ENCODE measurements around the gene PDK4. TPM values are rescaled to one million over a fixed set of nuclear protein-coding genes. Genes with fewer than 3 reads are reported as not detected.

PDK4 gene
- total RNA-seq, 5 donors from 2014 or later (not counting 1 experiment from before 2014, with no cell fraction given): 0.44 to 0.67 (median 0.62) TPM; not detected in 2

- WGBS (ENCODE audit: insufficient coverage): no CpG with 5 or more reads among the region's 2 CpGs
- peaks cover 3 to 11% (median 5%) of the 10 kb centered on the region in 3 donors for H3K9me3 Mint-ChIP-seq
- H3K27me3 Mint-ChIP-seq: no peaks in the 10 kb centered on the region
- DNase-seq (no peak), ATAC-seq (replicated peaks in 1 of 4) (no peak)
- Histone ChIP-seq H3K4me3 (ENCODE audit: control insufficient read depth in 1 of 2, extremely low read depth in 1 of 2, low read length in 1 of 2) (no peak overlapping the region), H3K36me3 (ENCODE audit: control insufficient read depth in 2 of 2, extremely low read depth in 1 of 2, insufficient read depth in 1 of 2, low read length in 1 of 2) (no peaks in the 10 kb centered on the region), H3K9me3 (no peaks in the 10 kb centered on the region), H3K27me3 (replicated peaks in 1 of 2; ENCODE audit: control insufficient read depth in 2 of 2, extremely low read depth in 1 of 2, insufficient read depth in 2 of 2, low read length in 1 of 2) (no peaks in the 10 kb centered on the region), H3K4me1 (ENCODE audit: control insufficient read depth in 1 of 2, extremely low read depth in 1 of 2, insufficient read depth in 2 of 2, low read length in 2 of 2) (no peaks in the 10 kb centered on the region), H3K27ac (ENCODE audit: low read length) (no peak overlapping the region)
- no peak overlapping the region for H3K27ac Mint-ChIP-seq
- no peak overlapping the region for H3K4me3 Mint-ChIP-seq
- no peaks in the 10 kb centered on the region for H3K36me3 Mint-ChIP-seq
- ChIA-PET CTCF (no interaction called here), POLR2A (no interaction called here)
- H3K4me1 Mint-ChIP-seq: no peaks in the 10 kb centered on the region
Observed at GRCh38 chr7:95619517-95619916, 23.2 kb upstream of the PDK4 start.

- Mint-ChIP-seq H3K4me1 (no peaks in the 10 kb centered on the region), H3K27ac (no peak overlapping the region), H3K27me3 (peaks cover 6 to 7% of the 10 kb centered on the region in 2 donors), H3K36me3 (no peaks in the 10 kb centered on the region), H3K9me3 (peaks cover 6 to 16% (median 12%) of the 10 kb centered on the region in 3 donors), H3K4me3 (no peak overlapping the region)
- no peak for ATAC-seq (replicated peaks in 1 of 4)
- Histone ChIP-seq H3K27me3 (replicated peaks in 1 of 2; ENCODE audit: control insufficient read depth in 2 of 2, extremely low read depth in 1 of 2, insufficient read depth in 2 of 2, low read length in 1 of 2) (no peaks in the 10 kb centered on the region), H3K27ac (ENCODE audit: low read length) (no peak overlapping the region), H3K9me3 (no peaks in the 10 kb centered on the region), H3K36me3 (ENCODE audit: control insufficient read depth in 2 of 2, extremely low read depth in 1 of 2, insufficient read depth in 1 of 2, low read length in 1 of 2) (no peaks in the 10 kb centered on the region), H3K4me1 (ENCODE audit: control insufficient read depth in 1 of 2, extremely low read depth in 1 of 2, insufficient read depth in 2 of 2, low read length in 2 of 2) (no peaks in the 10 kb centered on the region), H3K4me3 (ENCODE audit: control insufficient read depth in 1 of 2, extremely low read depth in 1 of 2, low read length in 1 of 2) (no peak overlapping the region)
- POLR2A ChIA-PET: no interaction called here
- no CpG with 5 or more reads among the region's 1 CpG for WGBS (ENCODE audit: insufficient coverage)
- CTCF ChIA-PET: interaction anchor here in 1 of 2 donors (0.5 kb wide), 1 partner anchor 1542 kb away, joined by 3 read pairs; no protein-coding TSS in a partner anchor
- no peak for DNase-seq
Observed at GRCh38 chr7:95614442-95614940, 18.2 kb upstream of the PDK4 start.

- no peaks in the 10 kb centered on the region for H3K36me3 Mint-ChIP-seq
- Histone ChIP-seq H3K9me3 (no peaks in the 10 kb centered on the region), H3K36me3 (ENCODE audit: control insufficient read depth in 2 of 2, extremely low read depth in 1 of 2, insufficient read depth in 1 of 2, low read length in 1 of 2) (no peaks in the 10 kb centered on the region), H3K4me3 (ENCODE audit: control insufficient read depth in 1 of 2, extremely low read depth in 1 of 2, low read length in 1 of 2) (no peak overlapping the region), H3K27ac (ENCODE audit: low read length) (no peak overlapping the region), H3K4me1 (ENCODE audit: control insufficient read depth in 1 of 2, extremely low read depth in 1 of 2, insufficient read depth in 2 of 2, low read length in 2 of 2) (no peaks in the 10 kb centered on the region), H3K27me3 (replicated peaks in 1 of 2; ENCODE audit: control insufficient read depth in 2 of 2, extremely low read depth in 1 of 2, insufficient read depth in 2 of 2, low read length in 1 of 2) (no peaks in the 10 kb centered on the region)
- no peak for ATAC-seq (replicated peaks in 1 of 4)
- POLR2A ChIA-PET: no interaction called here
- H3K9me3 Mint-ChIP-seq: peaks cover 8 to 19% (median 12%) of the 10 kb centered on the region in 3 donors
- no peak overlapping the region for H3K4me3 Mint-ChIP-seq
- no peak overlapping the region for H3K27ac Mint-ChIP-seq
- peaks cover 9 to 10% of the 10 kb centered on the region in 2 donors for H3K27me3 Mint-ChIP-seq
- no peak for DNase-seq
- CTCF ChIA-PET: no interaction called here
- H3K4me1 Mint-ChIP-seq: peaks cover 0 to 11% (median 0%) of the 10 kb centered on the region in 3 donors
- WGBS (ENCODE audit: insufficient coverage): no CpG with 5 or more reads among the region's 2 CpGs
Observed at GRCh38 chr7:95611224-95611623, 14.9 kb upstream of the PDK4 start.

GRCh38 chr7:95609277-95609971 is 13.1 kb upstream of the PDK4 start:
- Histone ChIP-seq H3K27me3 (replicated peaks in 1 of 2; ENCODE audit: control insufficient read depth in 2 of 2, extremely low read depth in 1 of 2, insufficient read depth in 2 of 2, low read length in 1 of 2) (peaks cover 0 to 2% of the 10 kb centered on the region in 2 experiments), H3K27ac (ENCODE audit: low read length) (no peak overlapping the region), H3K36me3 (ENCODE audit: control insufficient read depth in 2 of 2, extremely low read depth in 1 of 2, insufficient read depth in 1 of 2, low read length in 1 of 2) (no peaks in the 10 kb centered on the region), H3K4me1 (ENCODE audit: control insufficient read depth in 1 of 2, extremely low read depth in 1 of 2, insufficient read depth in 2 of 2, low read length in 2 of 2) (no peaks in the 10 kb centered on the region), H3K9me3 (no peaks in the 10 kb centered on the region), H3K4me3 (ENCODE audit: control insufficient read depth in 1 of 2, extremely low read depth in 1 of 2, low read length in 1 of 2) (no peak overlapping the region)
- DNase-seq (no peak), ATAC-seq (replicated peaks in 1 of 4) (no peak)
- ChIA-PET POLR2A (no interaction called here), CTCF (interaction anchor here (0.7 kb wide), 2 partner anchors 304 to 1687 kb away, joined by 3 to 11 read pairs; no protein-coding TSS in a partner anchor)
- WGBS (ENCODE audit: insufficient coverage): 21% methylated on average over 2 of the region's 4 CpGs
- Mint-ChIP-seq H3K27ac (no peak overlapping the region), H3K4me1 (peaks cover 0 to 11% (median 0%) of the 10 kb centered on the region in 3 donors), H3K27me3 (peaks cover 9 to 10% of the 10 kb centered on the region in 2 donors), H3K36me3 (no peaks in the 10 kb centered on the region), H3K9me3 (peaks cover 6 to 10% (median 7%) of the 10 kb centered on the region in 3 donors), H3K4me3 (no peak overlapping the region)

- ChIA-PET CTCF (no interaction called here), POLR2A (interaction anchor here in 1 of 2 donors (0.7 kb wide), 1 partner anchor 29 kb away, joined by 6 read pairs; no protein-coding TSS in a partner anchor)
- H3K9me3 Mint-ChIP-seq: peaks cover under 1 to 5% (median 4%) of the 10 kb centered on the region in 3 donors
- Histone ChIP-seq H3K36me3 (ENCODE audit: control insufficient read depth in 2 of 2, extremely low read depth in 1 of 2, insufficient read depth in 1 of 2, low read length in 1 of 2) (no peaks in the 10 kb centered on the region), H3K27me3 (replicated peaks in 1 of 2; ENCODE audit: control insufficient read depth in 2 of 2, extremely low read depth in 1 of 2, insufficient read depth in 2 of 2, low read length in 1 of 2) (peaks cover 0 to 2% of the 10 kb centered on the region in 2 experiments), H3K27ac (ENCODE audit: low read length) (no peak overlapping the region), H3K4me1 (ENCODE audit: control insufficient read depth in 1 of 2, extremely low read depth in 1 of 2, insufficient read depth in 2 of 2, low read length in 2 of 2) (no peaks in the 10 kb centered on the region), H3K9me3 (no peaks in the 10 kb centered on the region), H3K4me3 (ENCODE audit: control insufficient read depth in 1 of 2, extremely low read depth in 1 of 2, low read length in 1 of 2) (no peak overlapping the region)
- H3K36me3 Mint-ChIP-seq: no peaks in the 10 kb centered on the region
- peaks cover 9 to 10% of the 10 kb centered on the region in 2 donors for H3K27me3 Mint-ChIP-seq
- ATAC-seq (replicated peaks in 1 of 4) (no peak), DNase-seq (peak in 3 of 35 experiments; percentile 0 to 25 (median 3))
- H3K4me1 Mint-ChIP-seq: peaks cover 0 to 11% (median 0%) of the 10 kb centered on the region in 3 donors
- WGBS (ENCODE audit: insufficient coverage): 33% methylated on average over 4 of the region's 10 CpGs
- no peak overlapping the region for H3K27ac Mint-ChIP-seq
- no peak overlapping the region for H3K4me3 Mint-ChIP-seq
Observed at GRCh38 chr7:95608359-95609173, 12.2 kb upstream of the PDK4 start.

- DNase-seq: no peak
- Mint-ChIP-seq H3K27ac (no peak overlapping the region), H3K9me3 (peaks cover 0 to 5% (median 4%) of the 10 kb centered on the region in 3 donors), H3K27me3 (peaks cover 4 to 10% of the 10 kb centered on the region in 2 donors), H3K36me3 (no peaks in the 10 kb centered on the region), H3K4me1 (peaks cover 0 to 11% (median 0%) of the 10 kb centered on the region in 3 donors), H3K4me3 (no peak overlapping the region)
- Histone ChIP-seq H3K9me3 (no peaks in the 10 kb centered on the region), H3K4me1 (ENCODE audit: control insufficient read depth in 1 of 2, extremely low read depth in 1 of 2, insufficient read depth in 2 of 2, low read length in 2 of 2) (no peaks in the 10 kb centered on the region), H3K36me3 (ENCODE audit: control insufficient read depth in 2 of 2, extremely low read depth in 1 of 2, insufficient read depth in 1 of 2, low read length in 1 of 2) (no peaks in the 10 kb centered on the region), H3K27me3 (replicated peaks in 1 of 2; ENCODE audit: control insufficient read depth in 2 of 2, extremely low read depth in 1 of 2, insufficient read depth in 2 of 2, low read length in 1 of 2) (peaks cover 0 to 2% of the 10 kb centered on the region in 2 experiments), H3K27ac (ENCODE audit: low read length) (no peak overlapping the region), H3K4me3 (ENCODE audit: control insufficient read depth in 1 of 2, extremely low read depth in 1 of 2, low read length in 1 of 2) (no peak overlapping the region)
- no peak for ATAC-seq (replicated peaks in 1 of 4)
- no CpG with 5 or more reads among the region's 3 CpGs for WGBS (ENCODE audit: insufficient coverage)
- ChIA-PET POLR2A (no interaction called here), CTCF (no interaction called here)
Observed at GRCh38 chr7:95607561-95607960, 11.2 kb upstream of the PDK4 start.
